Measurements from ENCODE around the gene DOCK10. TPM values are rescaled to one million over a fixed set of nuclear protein-coding genes. Genes with fewer than 3 reads are reported as not detected.

DOCK10 gene
- total RNA-seq: 2.0 and 15.6 TPM in 2 replicates

DNA sequence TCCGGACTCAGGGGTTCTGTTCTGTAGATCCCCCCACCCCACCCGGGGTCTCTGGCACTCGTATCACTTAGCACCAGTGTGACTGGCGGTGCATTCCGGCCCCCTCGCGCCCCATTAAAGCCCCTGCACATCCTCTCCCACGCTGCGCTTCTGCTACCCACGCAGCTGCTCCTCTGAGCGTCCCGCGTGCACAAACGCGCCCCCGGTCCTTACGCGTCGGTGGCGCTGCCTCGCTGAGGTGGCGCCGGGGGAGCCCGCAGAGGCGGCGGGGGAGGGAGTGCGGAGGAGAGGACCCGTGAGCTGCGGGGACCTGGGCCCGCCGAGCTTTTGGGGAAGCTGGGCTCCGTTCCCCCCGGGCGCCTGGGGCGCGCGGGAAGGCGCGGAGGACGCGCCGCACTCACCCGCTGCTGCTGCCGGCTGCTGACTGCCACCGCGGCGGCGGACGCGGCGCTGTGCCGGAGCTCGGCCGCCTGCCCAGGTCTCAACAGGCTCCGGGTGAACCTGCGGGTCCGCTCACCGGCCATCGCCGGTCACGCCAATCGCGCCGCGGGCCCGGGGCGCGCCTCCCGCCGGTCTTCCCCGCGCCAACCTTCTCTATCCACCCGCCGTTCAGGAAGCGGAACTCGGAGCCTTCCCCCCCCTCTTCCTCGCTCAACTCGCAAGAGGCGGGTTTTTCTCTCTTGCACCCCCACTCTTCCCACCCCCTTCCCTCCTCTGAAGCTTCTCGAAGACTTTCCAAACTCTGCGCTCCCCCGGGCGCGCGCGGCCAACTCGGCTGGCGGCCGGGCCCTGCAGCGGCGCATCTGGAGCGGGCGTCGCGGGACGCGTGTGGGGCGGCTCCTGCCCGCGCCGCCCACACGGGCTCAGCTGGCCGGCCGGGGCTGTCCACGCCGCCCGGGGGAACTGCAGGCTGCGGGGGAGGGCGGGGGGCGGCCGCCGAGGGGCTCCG is at the start of gene DOCK10:
Gene DOCK10 (minus strand): TSS at position 618 of the 949 bp plus-strand sequence. CDS start 94 bp downstream, at position 524.

DNA sequence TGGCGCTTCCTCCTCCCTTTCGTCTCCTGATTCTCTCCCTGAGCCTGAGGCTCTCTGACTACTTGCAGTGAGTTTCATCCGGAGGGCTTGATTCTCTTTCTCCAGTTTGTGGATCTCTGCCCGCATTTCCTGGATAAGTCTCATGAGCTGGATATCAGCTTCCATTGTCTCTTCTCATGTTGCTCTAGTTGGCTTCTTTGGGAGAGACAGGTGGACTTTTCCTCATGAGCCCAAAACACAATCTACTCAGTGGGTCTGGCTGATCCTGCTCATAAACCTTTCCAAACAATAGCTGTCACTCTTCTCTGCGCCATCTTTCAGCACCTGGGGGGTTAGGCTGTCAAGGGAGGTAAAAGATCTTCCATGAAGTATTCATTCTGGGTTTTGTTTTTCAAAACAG is 326.1 kb downstream of the DOCK10 start, which contains the start of gene CCDC195:
Gene CCDC195 (minus strand): TSS at position 165 of the 400 bp plus-strand sequence. CDS start 0 bp downstream, at position 165.

